ENCODE results near the gene ACSS1. TPM values are rescaled to one million over a fixed set of nuclear protein-coding genes. Genes with fewer than 3 reads are reported as not detected.

Gene ACSS1
- total RNA-seq, 1 donor from 2014 or later: 1.8 TPM

GRCh38 chr20:25044261-25044560 lies 13.7 kb downstream of the ACSS1 start:
- TF ChIP-seq CTCF (IDR thresholded peaks at IDR 0.05; ENCODE audit: insufficient read depth, low read length, severe bottlenecking): no peak
- no peak for FAIRE-seq
- no peak for DNase-seq (ENCODE audit: low read depth)
- H3K36me3 ChIP-seq (ENCODE audit: control insufficient read depth, insufficient read depth, low read length): no peaks in the 10 kb centered on the region
- no peaks in the 10 kb centered on the region for H3K27me3 ChIP-seq (ENCODE audit: control insufficient read depth, insufficient read depth, low read length)
- no peak overlapping the region for H3K4me3 ChIP-seq (ENCODE audit: low read depth, low read length)

GRCh38 chr20:25043499-25044260 lies 14.3 kb downstream of the ACSS1 start:
- FAIRE-seq (no peak), DNase-seq (ENCODE audit: low read depth) (no peak)
- H3K27me3 ChIP-seq (ENCODE audit: control insufficient read depth, insufficient read depth, low read length): no peaks in the 10 kb centered on the region
- no peak for TF ChIP-seq CTCF (IDR thresholded peaks at IDR 0.05; ENCODE audit: insufficient read depth, low read length, severe bottlenecking)
- H3K36me3 ChIP-seq (ENCODE audit: control insufficient read depth, insufficient read depth, low read length): no peaks in the 10 kb centered on the region
- H3K4me3 ChIP-seq (ENCODE audit: low read depth, low read length): no peak overlapping the region

- no peak for TF ChIP-seq CTCF (IDR thresholded peaks at IDR 0.05; ENCODE audit: insufficient read depth, low read length, severe bottlenecking)
- H3K36me3 ChIP-seq (ENCODE audit: control insufficient read depth, insufficient read depth, low read length): no peaks in the 10 kb centered on the region
- FAIRE-seq: peak; percentile 13
- H3K27me3 ChIP-seq (ENCODE audit: control insufficient read depth, insufficient read depth, low read length): no peaks in the 10 kb centered on the region
- H3K4me3 ChIP-seq (ENCODE audit: low read depth, low read length): no peak overlapping the region
- DNase-seq (ENCODE audit: low read depth): no peak
These were observed 15.1 kb downstream of the ACSS1 start for GRCh38 chr20:25042531-25043498.

GRCh38 chr20:25041813-25042530 lies 16.0 kb downstream of the ACSS1 start:
- TF ChIP-seq CTCF (IDR thresholded peaks at IDR 0.05; ENCODE audit: insufficient read depth, low read length, severe bottlenecking): no peak
- Histone ChIP-seq H3K27me3 (ENCODE audit: control insufficient read depth, insufficient read depth, low read length) (no peaks in the 10 kb centered on the region), H3K4me3 (ENCODE audit: low read depth, low read length) (no peak overlapping the region), H3K36me3 (ENCODE audit: control insufficient read depth, insufficient read depth, low read length) (no peaks in the 10 kb centered on the region)
- DNase-seq (ENCODE audit: low read depth) (no peak), FAIRE-seq (no peak)

GRCh38 chr20:25040438-25040831 lies 17.5 kb downstream of the ACSS1 start:
- TF ChIP-seq CTCF (IDR thresholded peaks at IDR 0.05; ENCODE audit: insufficient read depth, low read length, severe bottlenecking): no peak
- Histone ChIP-seq H3K36me3 (ENCODE audit: control insufficient read depth, insufficient read depth, low read length) (no peaks in the 10 kb centered on the region), H3K27me3 (ENCODE audit: control insufficient read depth, insufficient read depth, low read length) (no peaks in the 10 kb centered on the region), H3K4me3 (ENCODE audit: low read depth, low read length) (no peak overlapping the region)
- FAIRE-seq (no peak), DNase-seq (ENCODE audit: low read depth) (no peak)

Data from bronchial epithelial cell (primary cell).